ENCODE data around the gene GADD45G.

GRCh38 chr9:89638893-89639292 lies 34.1 kb downstream of the GADD45G start:
- TF ChIP-seq EZH2 (IDR thresholded peaks at IDR 0.05; ENCODE audit: borderline replicate concordance, low read depth, low read length, poor library complexity, severe bottlenecking) (no peak), CTCF (conservative IDR thresholded peaks at IDR 0.05; ENCODE audit: low read depth, low read length) (no peak)

Data from A673 (cell line).